HCT116 (cell line): ENCODE data around the gene ZNF483. TPM values are rescaled to one million over a fixed set of nuclear protein-coding genes. Genes with fewer than 3 reads are reported as not detected.

ENCODE experiments used
- ATAC-seq: fragments of 200-7000 bp; cut with Tn5 transposase; 2 replicates; pipeline ENCODE4 v1.9.1; 2020; ENCODE audit warnings: mild to moderate bottlenecking, moderate library complexity
- BruUV-seq: library from RNA; stranded (reverse); fragments of 400-500 nt; replicated peaks from 2 replicates; lab custom pipeline; 2021; lab: Mats Ljungman, UMichigan
- CTCF ChIA-PET: fragments of 300-600 bp; sonication (Branson Sonifier 250); formaldehyde crosslinking; loops from one replicate; lab custom pipeline; 2021; ENCODE audit warnings: antibody characterized with exemption; lab: Charles Lee
- POLR2A ChIA-PET: fragments of 300-600, 350-600 bp; sonication (Branson Sonifier 250); formaldehyde crosslinking; loops from one replicate; lab custom pipeline; 2021; ENCODE audit warnings: antibody characterized with exemption; lab: Charles Lee
- RAD21 ChIA-PET, 2 experiments: fragments of 300-600 bp; sonication (Branson Sonifier 250); formaldehyde crosslinking; loops; one replicate each; lab custom pipeline; 2023; ENCODE audit warnings: low total read pairs in 2 of 2; ENCODE audit not compliant: uncharacterized antibody in 2 of 2, unreplicated experiment in 2 of 2, low non-redundant PET in 1 of 2; lab: Charles Lee
- DNase-seq: peaks from one replicate; pipeline ENCODE4 v3.0.0-alpha.2; 2010; ENCODE audit warnings: low read depth, low spot score
- H2AFZ ChIP-seq: fragments of 200-600 bp; shearing (Covaris generic), sonication (generic); 2 replicates; pipeline ENCODE4 v1.6.1; 2017; ENCODE audit warnings: low read depth, mixed run types, mixed read lengths, antibody characterized with exemption, low read length; ENCODE audit not compliant: poor library complexity, severe bottlenecking
- H3K27ac ChIP-seq: 2 replicates; pipeline ENCODE4 v1.5.1; 2012; ENCODE audit warnings: low read depth, low read length
- H3K27me3 ChIP-seq: fragments of 200-600 bp; sonication (generic); 2 replicates; pipeline ENCODE4 v1.6.1; 2016; ENCODE audit warnings: mixed run types, low read length, mixed read lengths; ENCODE audit not compliant: insufficient read depth
- H3K36me3 ChIP-seq, 2 experiments: fragments of 200-500 bp in 1 of 2; fragments of 200-600 bp in 1 of 2; sonication (Bioruptor generic) in 1 of 2; sonication (generic) in 1 of 2; 2 replicates each; pipeline versions ENCODE4 v1.5.1 to v1.6.1; 2014 to 2016; ENCODE audit warnings: low read length in 2 of 2, inconsistent platforms in 1 of 2, mixed read lengths in 1 of 2, mixed run types in 1 of 2; ENCODE audit not compliant: insufficient read depth in 2 of 2, control insufficient read depth in 1 of 2
- H3K4me1 ChIP-seq, 2 experiments: fragments of 200-600 bp in 1 of 2; sonication (generic) in 1 of 2; 2 replicates each; pipeline versions ENCODE4 v1.5.1 to v1.6.1; 2012 to 2017; ENCODE audit warnings: low read length in 2 of 2, inconsistent platforms in 1 of 2, mild to moderate bottlenecking in 1 of 2, mixed read lengths in 1 of 2, mixed run types in 1 of 2, moderate library complexity in 1 of 2; ENCODE audit not compliant: insufficient read depth in 2 of 2, control insufficient read depth in 1 of 2
- H3K4me2 ChIP-seq: fragments of 200-600 bp; sonication (generic); 2 replicates; pipeline ENCODE4 v1.6.1; 2017; ENCODE audit warnings: mixed run types, low read length, mixed read lengths
- H3K4me3 ChIP-seq, 2 experiments: fragments of 200-600 bp in 1 of 2; sonication (generic) in 1 of 2; replicated peaks in 1 of 2; 2 replicates each; pipeline ENCODE4 v1.5.1; 2011 to 2016; ENCODE audit warnings: low read length in 2 of 2, control low read depth in 1 of 2, low read depth in 1 of 2, mild to moderate bottlenecking in 1 of 2, mixed read lengths in 1 of 2, mixed run types in 1 of 2
- H3K79me2 ChIP-seq: fragments of 200-600 bp; sonication (generic); 2 replicates; pipeline ENCODE4 v1.6.1; 2017; ENCODE audit warnings: mild to moderate bottlenecking, mixed run types, low read length, moderate library complexity, mixed read lengths; ENCODE audit not compliant: insufficient read depth
- H3K9ac ChIP-seq: fragments of 200-600 bp; sonication (generic); 2 replicates; pipeline ENCODE4 v1.6.1; 2016; ENCODE audit warnings: low read length, mixed read lengths
- H3K9me2 ChIP-seq: fragments of 200-600 bp; sonication (generic), shearing (Covaris generic); 2 replicates; pipeline ENCODE4 v1.6.1; 2017; ENCODE audit warnings: mixed run types, mild to moderate bottlenecking, moderate library complexity; ENCODE audit not compliant: insufficient read depth
- H3K9me3 ChIP-seq, 2 experiments: fragments of 200-500 bp in 1 of 2; fragments of 200-600 bp in 1 of 2; sonication (Bioruptor generic) in 1 of 2; sonication (generic) in 1 of 2; 2 replicates each; pipeline ENCODE4 v1.6.1; 2014 to 2017; ENCODE audit warnings: low read length in 2 of 2, mixed read lengths in 2 of 2, inconsistent platforms in 1 of 2, low read depth in 1 of 2, mild to moderate bottlenecking in 1 of 2, mixed run types in 1 of 2, moderate library complexity in 1 of 2; ENCODE audit not compliant: control insufficient read depth in 1 of 2, insufficient read depth in 1 of 2
- H4K20me1 ChIP-seq: fragments of 200-600 bp; sonication (generic), shearing (Covaris generic); 2 replicates; pipeline ENCODE4 v1.6.1; 2017; ENCODE audit warnings: mixed run types, mild to moderate bottlenecking, moderate library complexity; ENCODE audit not compliant: insufficient read depth
- CBX3 ChIP-seq: IDR thresholded peaks from 2 replicates; pipeline ENCODE4 v1.6.1; 2012; ENCODE audit warnings: low read depth
- CEBPB ChIP-seq: IDR thresholded peaks from 2 replicates; pipeline ENCODE4 v1.6.1; 2012; ENCODE audit warnings: low read depth
- EGR1 ChIP-seq: IDR thresholded peaks from 2 replicates; pipeline ENCODE4 v1.6.1; 2012; ENCODE audit warnings: low read depth
- ELF1 ChIP-seq: IDR thresholded peaks from 2 replicates; pipeline ENCODE4 v1.6.1; 2012; ENCODE audit warnings: low read depth, borderline replicate concordance
- EZH2 ChIP-seq: fragments of 200-600 bp; sonication (generic); IDR thresholded peaks from 2 replicates; pipeline ENCODE4 v1.6.1; 2017; ENCODE audit warnings: antibody characterized with exemption, mixed run types
- EZH2phosphoT487 ChIP-seq: fragments of 200-600 bp; IDR thresholded peaks from 2 replicates; pipeline ENCODE4 v1.6.1; 2018; ENCODE audit warnings: antibody characterized with exemption, borderline replicate concordance
- FOSL1 ChIP-seq: IDR thresholded peaks from 2 replicates; pipeline ENCODE4 v1.6.1; 2012; ENCODE audit warnings: low read depth
- JUND ChIP-seq: IDR thresholded peaks from 2 replicates; pipeline ENCODE4 v1.6.1; 2012
- POLR2A ChIP-seq: IDR thresholded peaks from 2 replicates; pipeline ENCODE4 v1.7.0; 2011; ENCODE audit warnings: borderline replicate concordance; ENCODE audit not compliant: insufficient read depth, insufficient read length; ENCODE audit errors: extremely low read depth
- POLR2AphosphoS5 ChIP-seq: IDR thresholded peaks from 2 replicates; pipeline ENCODE4 v1.6.1; 2011; ENCODE audit warnings: mild to moderate bottlenecking, low read depth, low read length, moderate library complexity
- SIN3A ChIP-seq: IDR thresholded peaks from 2 replicates; pipeline ENCODE4 v1.6.1; 2012; ENCODE audit warnings: low read depth
- SP1 ChIP-seq: IDR thresholded peaks from 2 replicates; pipeline ENCODE4 v1.6.1; 2012; ENCODE audit warnings: low read depth
- SRF ChIP-seq: IDR thresholded peaks from 2 replicates; pipeline ENCODE4 v1.6.1; 2012; ENCODE audit warnings: low read depth
- YY1 ChIP-seq: IDR thresholded peaks from 2 replicates; pipeline ENCODE4 v1.6.1; 2011; ENCODE audit warnings: low read length, low read depth, moderate library complexity, mild to moderate bottlenecking; ENCODE audit not compliant: insufficient replicate concordance; ENCODE audit errors: extremely low read depth
- ZFX ChIP-seq: fragments of 450-650 bp; IDR thresholded peaks from 2 replicates; pipeline ENCODE4 v1.6.1; 2017
- ZNF274 ChIP-seq: fragments of 200-500 bp; sonication (Bioruptor generic); IDR thresholded peaks from 2 replicates; pipeline ENCODE4 v1.6.1; 2014; ENCODE audit warnings: mild to moderate bottlenecking, low read depth, low read length, inconsistent platforms
- intact Hi-C: fragments of 100-400 bp; cut with micrococcal nuclease; formaldehyde crosslinking; loops from 2 replicates; pipeline ENCODE4 v1.10.0; 2022
- total RNA-seq: library from RNA; stranded (reverse); gene quantifications from one replicate; pipeline ENCODE4 v1.2.1, GENCODE V29; 2021; ENCODE audit not compliant: unreplicated experiment
- TF ChIP-seq, protein P1 (sequence below): IDR thresholded peaks from 2 replicates; pipeline ENCODE4 v1.6.1; 2012
- TF ChIP-seq, protein P2 (sequence below): IDR thresholded peaks from 2 replicates; pipeline ENCODE4 v1.6.1; 2012
- TF ChIP-seq, protein P3 (sequence below): IDR thresholded peaks from 2 replicates; pipeline ENCODE4 v1.6.1; 2012; ENCODE audit warnings: low read depth

The ZNF483 gene
- total RNA-seq, 1 experiment from 2014 or later: 5.0 TPM

DNA sequence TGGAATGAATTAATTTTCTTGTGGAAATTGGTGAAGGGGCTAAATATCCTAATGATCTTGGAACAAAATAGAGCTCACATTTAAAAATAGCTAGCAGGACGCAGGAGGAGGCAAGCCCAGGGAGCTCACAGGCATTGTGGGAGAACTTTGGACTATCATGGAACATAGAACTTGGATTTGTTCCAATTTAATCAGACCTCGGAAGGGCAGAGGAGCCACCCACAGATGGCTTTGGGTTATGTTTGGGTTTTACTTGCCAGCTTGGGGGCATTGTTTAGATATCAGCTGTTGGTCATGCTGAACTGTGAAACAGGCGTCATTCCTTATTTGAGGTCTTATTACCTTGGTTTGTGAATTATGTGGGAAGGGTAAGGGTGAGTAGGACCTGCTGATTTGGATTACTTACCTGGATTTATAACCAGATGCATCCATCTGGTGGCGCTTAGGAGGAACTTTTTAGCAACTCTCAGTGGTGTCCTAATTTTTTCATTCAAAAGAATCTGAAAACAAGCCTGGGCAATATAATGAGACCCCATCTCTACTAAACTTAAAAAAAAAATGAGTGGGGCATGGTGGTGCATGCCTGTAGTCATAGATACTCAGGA, 88.6 kb downstream of the ZNF483 start:
- no TSS peak for BruUV-seq
- H3K27ac ChIP-seq: no peak overlapping the region
- ChIA-PET POLR2A (no interaction called here), RAD21 (no interaction called here), CTCF (interaction anchor here (2.8 kb wide), 1 partner anchor 8 kb away, joined by 11 read pairs; no protein-coding TSS in a partner anchor)
- no peak overlapping the region for H3K9ac ChIP-seq
- H3K36me3 ChIP-seq: no peaks in the 10 kb centered on the region
- no peaks in the 10 kb centered on the region for H3K79me2 ChIP-seq
- H3K4me2 ChIP-seq: no peak overlapping the region
- no peaks in the 10 kb centered on the region for H3K9me2 ChIP-seq
- DNase-seq (no peak), ATAC-seq (no peak)
- no peak overlapping the region for H2AFZ ChIP-seq
- no peaks in the 10 kb centered on the region for H3K27me3 ChIP-seq
- H3K4me1 ChIP-seq: no peaks in the 10 kb centered on the region; a peak in 1 of 4 replicates
- H3K4me3 ChIP-seq: no peak overlapping the region
- TF ChIP-seq CBX3 (no peak), POLR2A (no peak), POLR2AphosphoS5 (no peak), SIN3A (no peak), FOSL1 (no peak)
- no peaks in the 10 kb centered on the region for H3K9me3 ChIP-seq
- intact Hi-C loops: no loop called here
- no peaks in the 10 kb centered on the region for H4K20me1 ChIP-seq

- H3K9ac ChIP-seq: no peak overlapping the region
- no peak overlapping the region for H3K4me3 ChIP-seq
- no TSS peak for BruUV-seq
- no peak overlapping the region for H3K4me2 ChIP-seq
- ChIA-PET CTCF (interaction anchor here (0.9 kb wide), 1 partner anchor 18 kb away, joined by 4 read pairs; no protein-coding TSS in a partner anchor), RAD21 (no interaction called here), POLR2A (no interaction called here)
- no peaks in the 10 kb centered on the region for H3K27me3 ChIP-seq
- H4K20me1 ChIP-seq: no peaks in the 10 kb centered on the region
- no peaks in the 10 kb centered on the region; a peak in 1 of 4 replicates for H3K4me1 ChIP-seq
- ATAC-seq (no peak), DNase-seq (no peak)
- H3K36me3 ChIP-seq: no peaks in the 10 kb centered on the region
- no peak overlapping the region for H2AFZ ChIP-seq
- H3K79me2 ChIP-seq: no peaks in the 10 kb centered on the region
- H3K27ac ChIP-seq: no peak overlapping the region
- TF ChIP-seq ZFX (no peak), EZH2 (no peak), JUND (no peak), CBX3 (no peak), ZNF274 (no peak), ELF1 (no peak), SRF (no peak), SP1 (no peak), CEBPB (no peak), POLR2A (no peak), EZH2phosphoT487 (no peak), POLR2AphosphoS5 (no peak), SIN3A (no peak), EGR1 (no peak), YY1 (no peak)
- TF ChIP-seq, protein P1, sequence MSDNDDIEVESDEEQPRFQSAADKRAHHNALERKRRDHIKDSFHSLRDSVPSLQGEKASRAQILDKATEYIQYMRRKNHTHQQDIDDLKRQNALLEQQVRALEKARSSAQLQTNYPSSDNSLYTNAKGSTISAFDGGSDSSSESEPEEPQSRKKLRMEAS: no peak
- TF ChIP-seq, protein P2, sequence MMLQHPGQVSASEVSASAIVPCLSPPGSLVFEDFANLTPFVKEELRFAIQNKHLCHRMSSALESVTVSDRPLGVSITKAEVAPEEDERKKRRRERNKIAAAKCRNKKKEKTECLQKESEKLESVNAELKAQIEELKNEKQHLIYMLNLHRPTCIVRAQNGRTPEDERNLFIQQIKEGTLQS: no peak
- TF ChIP-seq, protein P3, sequence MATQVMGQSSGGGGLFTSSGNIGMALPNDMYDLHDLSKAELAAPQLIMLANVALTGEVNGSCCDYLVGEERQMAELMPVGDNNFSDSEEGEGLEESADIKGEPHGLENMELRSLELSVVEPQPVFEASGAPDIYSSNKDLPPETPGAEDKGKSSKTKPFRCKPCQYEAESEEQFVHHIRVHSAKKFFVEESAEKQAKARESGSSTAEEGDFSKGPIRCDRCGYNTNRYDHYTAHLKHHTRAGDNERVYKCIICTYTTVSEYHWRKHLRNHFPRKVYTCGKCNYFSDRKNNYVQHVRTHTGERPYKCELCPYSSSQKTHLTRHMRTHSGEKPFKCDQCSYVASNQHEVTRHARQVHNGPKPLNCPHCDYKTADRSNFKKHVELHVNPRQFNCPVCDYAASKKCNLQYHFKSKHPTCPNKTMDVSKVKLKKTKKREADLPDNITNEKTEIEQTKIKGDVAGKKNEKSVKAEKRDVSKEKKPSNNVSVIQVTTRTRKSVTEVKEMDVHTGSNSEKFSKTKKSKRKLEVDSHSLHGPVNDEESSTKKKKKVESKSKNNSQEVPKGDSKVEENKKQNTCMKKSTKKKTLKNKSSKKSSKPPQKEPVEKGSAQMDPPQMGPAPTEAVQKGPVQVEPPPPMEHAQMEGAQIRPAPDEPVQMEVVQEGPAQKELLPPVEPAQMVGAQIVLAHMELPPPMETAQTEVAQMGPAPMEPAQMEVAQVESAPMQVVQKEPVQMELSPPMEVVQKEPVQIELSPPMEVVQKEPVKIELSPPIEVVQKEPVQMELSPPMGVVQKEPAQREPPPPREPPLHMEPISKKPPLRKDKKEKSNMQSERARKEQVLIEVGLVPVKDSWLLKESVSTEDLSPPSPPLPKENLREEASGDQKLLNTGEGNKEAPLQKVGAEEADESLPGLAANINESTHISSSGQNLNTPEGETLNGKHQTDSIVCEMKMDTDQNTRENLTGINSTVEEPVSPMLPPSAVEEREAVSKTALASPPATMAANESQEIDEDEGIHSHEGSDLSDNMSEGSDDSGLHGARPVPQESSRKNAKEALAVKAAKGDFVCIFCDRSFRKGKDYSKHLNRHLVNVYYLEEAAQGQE: no peak
- H3K9me2 ChIP-seq: no peaks in the 10 kb centered on the region
- intact Hi-C loops: no loop called here
- H3K9me3 ChIP-seq: no peaks in the 10 kb centered on the region
Measured at GRCh38 chr9:111615928-111616327, 90.9 kb downstream of the ZNF483 start.
